Stimulated activated CD4-positive, alpha-beta T cell treated with anti-CD3 and anti-CD28 coated beads, Interleukin-4, amount 100 ng/mL, for 48 hours (primary cell): Measurements from ENCODE around the gene COL2A1.
"Not testable (repeated sequence)": the region's sequence is repeated elsewhere in the genome, so short reads cannot be mapped to it uniquely, and the experiment has no call there.

Experiments
- DNase-seq, 2 donors: peaks; one replicate each; pipeline ENCODE4 v3.0.0-alpha.2; 2020; ENCODE audit warnings: low read depth in 2 of 2

Gene COL2A1

DNA sequence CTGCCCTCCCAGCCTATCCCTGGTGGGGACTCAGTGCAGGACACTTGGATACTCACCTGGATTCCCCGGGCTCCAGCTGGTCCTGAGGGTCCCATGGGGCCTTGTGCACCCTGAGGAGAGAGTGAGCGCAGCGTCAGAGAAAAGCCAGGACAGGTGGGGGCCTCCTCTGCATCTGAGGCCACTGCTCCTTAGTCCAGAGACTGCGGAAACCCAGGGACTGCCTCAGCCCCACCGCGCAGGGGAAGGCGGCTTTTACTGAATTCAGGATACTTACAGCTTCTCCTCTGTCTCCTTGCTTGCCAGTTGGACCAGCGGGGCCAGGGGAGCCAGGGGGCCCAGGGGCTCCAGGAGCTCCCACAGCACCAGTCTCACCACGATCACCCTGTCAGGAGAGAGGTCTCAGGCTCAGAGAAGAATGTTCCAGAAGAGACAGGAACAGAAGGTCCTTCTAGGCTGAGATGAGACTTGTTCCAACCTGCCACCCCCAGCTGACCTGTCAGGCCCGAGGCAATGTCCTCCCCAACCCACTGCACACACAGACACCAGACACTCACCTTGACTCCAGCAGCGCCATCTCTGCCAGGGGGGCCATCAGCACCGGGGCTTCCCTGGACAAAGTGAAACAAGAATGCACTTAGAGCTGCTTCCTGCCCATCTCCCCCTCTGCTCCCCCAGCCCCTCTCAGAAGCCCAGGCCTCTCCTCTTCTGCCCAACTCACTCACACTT lies 27.1 kb downstream of the COL2A1 start:
- DNase-seq, result no peak

- DNase-seq, result no peak
Measured at GRCh38 chr12:47975816-47976215, 28.5 kb downstream of the COL2A1 start.

DNA sequence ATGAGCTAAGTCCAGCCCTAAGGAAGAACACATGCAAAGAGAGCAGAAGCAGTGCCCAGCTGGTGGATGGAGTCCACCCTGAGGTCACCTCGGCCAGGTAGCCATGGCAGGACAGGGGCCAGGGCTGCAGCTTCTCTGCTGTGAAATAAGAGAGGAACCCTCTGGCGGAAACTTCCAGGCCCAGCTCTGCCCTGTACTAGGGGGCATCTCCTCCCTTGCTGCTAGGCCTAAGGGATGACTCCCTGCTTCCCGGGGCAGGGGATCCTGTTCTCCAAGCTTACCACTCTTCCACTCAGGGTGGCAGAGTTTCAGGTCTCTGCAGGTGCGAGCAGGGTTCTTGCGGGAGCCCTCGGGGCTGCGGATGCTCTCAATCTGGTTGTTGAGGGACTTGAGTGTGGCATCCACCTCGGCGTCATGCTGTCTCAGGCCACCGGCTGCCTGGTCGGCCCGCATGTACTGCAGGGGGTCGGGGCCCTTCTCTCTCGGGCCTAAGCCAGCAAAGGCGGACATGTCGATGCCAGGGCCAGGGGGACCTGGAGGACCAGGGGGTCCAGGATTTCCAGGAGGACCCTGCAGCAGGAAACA lies 29.1 kb downstream of the COL2A1 start:
- DNase-seq, result no peak

DNA sequence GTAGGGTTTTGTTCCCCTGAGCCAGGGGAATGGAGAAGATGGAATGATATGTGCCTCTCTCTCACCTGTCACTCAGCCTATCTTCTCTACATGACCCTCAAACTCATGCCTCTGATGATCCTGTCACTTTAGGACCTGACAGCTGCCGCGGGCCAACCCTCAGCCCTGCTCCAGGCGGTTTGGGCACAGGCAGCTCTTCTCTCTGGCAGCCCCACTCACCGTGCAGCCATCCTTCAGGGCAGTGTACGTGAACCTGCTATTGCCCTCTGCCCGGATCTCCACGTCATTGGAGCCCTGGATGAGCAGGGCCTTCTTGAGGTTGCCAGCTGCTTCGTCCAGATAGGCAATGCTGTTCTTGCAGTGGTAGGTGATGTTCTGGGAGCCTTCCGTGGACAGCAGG lies 30.4 kb downstream of the COL2A1 start:
- DNase-seq, result no peak

GRCh38 chr12:47972895-47973294 lies 31.4 kb downstream of the COL2A1 start:
- no peak for DNase-seq

GRCh38 chr12:47970843-47971242 lies 33.4 kb downstream of the COL2A1 start:
- no peak for DNase-seq

DNA sequence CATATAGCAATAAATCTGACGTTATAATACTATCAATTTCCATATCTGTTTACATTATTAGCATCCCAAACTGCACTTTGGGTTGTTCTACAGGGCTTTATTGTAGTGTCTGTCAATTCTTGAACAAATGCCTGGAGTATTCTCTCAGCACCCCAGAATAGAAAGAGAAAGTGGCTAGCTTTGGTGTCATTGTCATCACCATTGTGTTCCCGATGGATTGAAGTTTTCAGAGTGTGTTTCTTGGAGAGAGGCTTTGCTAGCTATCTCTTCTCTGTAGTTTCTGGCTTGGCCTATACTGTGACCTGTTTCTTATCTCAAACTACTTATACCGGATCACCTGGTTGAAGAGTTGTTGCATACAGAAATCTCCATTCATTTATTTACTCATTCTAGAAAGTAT lies 34.4 kb downstream of the COL2A1 start:
- no peak for DNase-seq

GRCh38 chr12:47967461-47968321 lies 36.6 kb downstream of the COL2A1 start:
- no peak for DNase-seq

GRCh38 chr12:47965581-47965980 lies 38.7 kb downstream of the COL2A1 start:
- DNase-seq, result no peak

- DNase-seq, result no peak
Measured at GRCh38 chr12:47964106-47964728, 40.1 kb downstream of the COL2A1 start.

DNA sequence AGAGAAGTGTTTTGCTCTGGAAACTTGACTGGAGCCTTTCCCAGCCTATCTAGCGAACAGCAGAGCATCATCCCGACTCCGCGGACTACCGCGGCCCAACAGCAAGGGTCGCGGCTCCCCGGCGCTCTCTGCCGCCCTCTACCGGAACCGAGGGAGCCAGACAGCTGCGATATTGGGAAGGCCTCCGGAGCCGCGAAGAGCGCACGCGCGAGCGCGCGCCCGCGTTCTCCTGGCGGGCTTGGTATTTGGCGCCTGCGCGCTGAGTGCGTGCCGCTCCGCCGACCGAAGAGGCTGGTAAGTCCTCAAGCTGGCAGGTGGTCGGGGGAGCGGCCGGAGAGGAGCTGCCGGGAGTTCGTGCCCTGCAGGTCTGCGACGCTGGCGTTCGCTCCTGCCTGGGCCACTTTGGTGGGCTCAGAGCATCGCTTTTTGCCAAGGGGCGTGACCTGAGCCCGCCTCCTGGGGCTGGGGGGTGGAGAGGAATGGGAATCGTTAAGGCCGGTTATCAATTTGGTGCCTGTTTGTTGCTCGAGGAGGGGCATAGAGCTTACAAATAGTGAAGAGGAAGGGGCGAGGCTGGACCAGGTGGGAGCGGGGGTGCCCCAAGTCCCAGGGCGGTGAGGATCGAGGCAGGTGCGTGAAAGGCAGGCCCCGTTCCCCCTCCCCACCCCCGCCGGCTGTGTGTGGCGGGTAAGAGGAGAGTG lies 40.8 kb downstream of the COL2A1 start, which contains the start of gene TMEM106C:
Gene TMEM106C, plus strand, starts transcription at position 257 of the 701 bp plus-strand sequence. CDS start 641 bp downstream, outside the sequence.
- peak; percentile 89 to 90 for DNase-seq

DNA sequence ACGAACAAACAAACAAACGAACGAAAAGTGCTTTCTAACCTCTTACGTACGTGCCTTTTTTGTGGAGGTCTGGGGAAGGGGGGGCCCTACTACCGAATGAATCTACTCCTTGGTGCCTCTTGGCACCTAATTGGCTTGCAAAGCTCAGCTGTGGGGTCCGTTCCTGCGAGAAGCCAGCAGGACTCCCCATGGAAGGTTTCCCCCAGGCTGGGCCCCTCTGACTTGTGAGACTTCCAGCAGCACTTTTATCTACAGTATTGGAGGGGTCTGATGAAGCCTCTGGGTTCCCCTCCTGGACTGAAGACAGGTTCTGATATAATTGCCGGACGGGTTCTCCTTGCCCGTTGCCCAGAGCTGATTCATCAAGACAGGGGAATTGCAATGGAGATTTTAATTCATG lies 42.1 kb downstream of the COL2A1 start:
- DNase-seq, result no peak

GRCh38 chr12:47957671-47958070 lies 46.6 kb downstream of the COL2A1 start:
- DNase-seq, result not testable (repeated sequence)

DNA sequence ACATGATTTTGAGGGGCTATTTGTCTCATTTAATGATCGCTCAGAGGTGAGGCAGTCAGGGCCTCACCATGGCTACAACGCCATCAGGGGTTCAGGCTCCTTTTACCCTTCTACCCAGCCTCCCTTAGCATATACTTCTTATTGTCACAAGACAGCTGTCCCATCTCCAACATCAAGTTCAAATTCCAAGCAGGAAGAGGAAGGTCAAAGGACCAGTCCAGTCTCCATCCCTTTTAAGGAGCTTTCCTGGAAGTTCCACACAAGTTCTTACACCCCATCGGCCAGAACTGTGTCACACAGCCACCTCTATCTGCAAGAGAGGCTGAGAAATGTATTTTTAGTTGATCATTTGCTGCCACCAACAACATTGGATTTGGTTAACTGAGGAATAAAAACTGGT lies 49.2 kb downstream of the COL2A1 start:
- DNase-seq, result no peak

DNA sequence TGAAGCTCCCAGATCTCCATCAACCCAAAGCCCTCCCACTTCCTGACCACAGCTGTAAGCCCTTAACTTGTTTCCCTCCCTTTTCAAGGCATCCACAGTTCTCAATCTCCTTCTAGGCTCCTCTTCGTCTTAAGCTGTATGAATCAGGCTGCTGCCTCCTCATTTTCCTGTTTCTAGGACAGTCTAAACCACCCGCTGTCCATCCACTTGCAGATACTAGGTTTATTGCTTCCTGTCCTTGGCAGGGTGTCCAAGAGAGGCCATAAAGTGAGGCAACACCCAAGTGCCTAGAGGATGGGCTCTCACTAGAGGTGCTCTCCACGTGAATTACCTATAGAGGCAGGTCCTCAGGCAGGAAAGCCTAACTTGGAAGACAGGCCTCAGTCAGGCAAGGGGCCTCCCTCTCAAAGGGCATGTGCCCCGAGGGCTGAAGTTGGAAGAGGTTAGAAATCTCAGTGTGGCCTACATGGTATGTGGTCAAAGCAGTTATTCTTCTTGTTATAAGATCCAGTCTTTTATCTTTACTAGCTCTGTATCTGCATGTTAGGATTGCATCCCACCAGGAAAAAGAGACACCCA lies 49.7 kb downstream of the COL2A1 start:
- DNase-seq, result no peak

DNA sequence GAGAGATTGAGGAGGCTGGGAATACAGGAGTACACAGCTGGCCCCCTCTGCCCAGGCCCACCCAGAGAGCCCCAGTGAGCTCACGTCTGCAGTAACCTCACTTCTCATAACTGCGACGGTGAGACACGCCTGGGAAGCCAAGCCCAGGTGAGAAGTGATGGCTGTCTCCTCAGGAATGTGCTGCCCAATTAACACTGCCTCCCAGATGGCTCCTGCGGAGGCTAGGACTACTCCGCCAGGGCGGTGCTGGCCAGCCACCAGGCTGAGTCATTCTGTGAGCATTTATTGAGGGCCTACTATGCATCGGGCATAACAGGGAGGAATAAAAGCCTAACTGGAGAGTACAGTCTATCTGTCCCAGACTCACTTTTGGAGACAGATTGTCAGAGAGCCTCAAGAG lies 50.2 kb downstream of the COL2A1 start:
- DNase-seq, result no peak

DNA sequence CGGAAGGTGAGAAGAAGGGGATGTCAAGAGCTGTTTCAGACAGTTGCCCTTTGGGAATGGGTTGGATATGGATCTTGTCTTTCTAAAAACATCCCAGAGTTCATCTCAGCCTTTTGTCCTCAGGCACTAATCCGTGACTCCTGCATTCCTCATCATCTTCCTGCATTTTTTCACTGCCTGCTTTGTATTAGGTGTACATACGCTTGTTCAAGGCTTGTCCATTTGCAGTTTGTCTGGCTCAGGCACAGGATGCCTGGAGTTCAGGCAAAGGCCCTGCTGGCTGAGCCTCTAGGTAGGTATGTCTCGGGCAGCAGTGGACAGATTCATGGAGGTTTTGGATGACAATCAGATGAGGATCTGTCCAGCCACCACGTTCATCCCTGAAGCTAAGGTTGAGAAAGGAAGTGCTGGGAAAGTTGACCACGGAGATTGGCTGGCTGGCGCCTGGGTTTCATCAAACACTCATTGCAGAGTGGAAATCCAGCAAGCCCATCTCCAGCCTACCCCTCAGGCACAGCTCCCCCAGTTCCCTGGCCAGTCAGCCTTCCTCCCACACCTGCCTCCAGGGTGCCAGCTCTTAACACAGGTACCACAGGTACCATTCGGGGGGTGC lies 53.3 kb downstream of the COL2A1 start:
- DNase-seq, result no peak

DNA sequence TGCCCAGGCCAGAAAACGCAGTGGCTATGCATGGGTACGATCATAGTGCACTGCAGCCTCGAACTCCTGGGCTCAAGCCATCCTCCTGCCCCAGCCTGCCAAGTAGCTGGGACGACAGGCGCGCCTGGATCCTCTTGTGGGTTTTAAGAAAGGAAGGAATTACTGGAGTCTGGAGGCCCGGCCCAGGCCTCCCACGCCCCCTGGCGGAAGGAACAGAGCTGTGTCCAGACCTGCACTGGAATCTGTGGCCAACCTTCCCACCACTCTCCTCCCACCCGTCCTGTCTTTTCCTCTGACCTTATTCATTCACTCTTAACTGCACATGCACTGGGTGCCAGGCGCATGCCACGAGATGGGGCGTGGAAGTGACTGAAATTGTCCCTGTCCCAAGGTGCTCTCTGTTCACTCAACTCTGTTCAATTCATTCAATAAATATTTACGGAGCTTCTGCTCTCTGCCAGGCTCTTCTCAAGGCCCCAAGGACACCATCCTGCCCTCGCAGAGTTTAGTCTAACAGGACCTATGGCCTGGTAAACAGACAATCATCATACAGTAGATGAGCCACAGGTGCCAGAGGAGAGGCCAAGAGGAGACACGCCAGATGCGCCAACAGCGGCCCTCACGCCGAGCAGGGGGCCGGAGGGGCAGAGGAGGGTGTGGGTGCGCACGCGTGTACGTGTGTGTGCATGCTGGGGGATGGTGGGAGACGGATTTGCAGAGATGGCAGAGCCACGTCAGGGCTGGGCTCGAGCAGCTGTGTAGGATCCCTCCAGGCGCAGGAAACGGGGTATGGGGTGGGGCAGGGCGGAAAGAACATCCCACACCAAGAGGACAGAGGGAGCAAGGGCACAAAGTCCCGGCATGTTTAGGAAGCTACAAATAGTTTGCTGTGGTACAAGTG lies 54.6 kb downstream of the COL2A1 start:
- DNase-seq, result peak; percentile 37 to 55

DNA sequence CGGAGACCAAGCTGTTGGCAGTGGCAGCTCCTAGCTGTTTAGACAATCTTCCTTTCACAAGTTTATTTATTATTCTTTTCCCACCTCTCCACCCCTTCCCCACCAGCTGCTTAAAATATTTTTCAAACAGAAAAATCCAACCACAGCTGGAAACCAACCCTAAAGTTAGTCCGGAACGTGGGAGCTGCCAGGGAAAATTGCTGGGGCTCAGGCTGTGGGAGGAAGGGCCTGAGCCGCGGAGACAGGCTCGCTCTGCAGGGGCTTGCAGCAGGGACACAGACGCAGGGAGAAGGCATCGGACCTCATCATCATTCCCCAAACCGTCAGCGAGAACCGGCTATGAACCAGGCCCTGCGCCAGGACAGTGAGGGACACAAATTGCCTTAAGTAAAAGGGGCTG lies 56.9 kb downstream of the COL2A1 start:
- DNase-seq, result no peak
